Amygdala (tissue), 56 donors: ENCODE measurements around the gene BBS9.
A peak's percentile ranks its signal among the peaks of the same experiment; 100 is the strongest.

Experiments
- DNase-seq, 56 donors: peaks; one replicate each; lab custom pipeline; 2025; lab: John Stamatoyannopoulos, UW

The BBS9 gene

DNA sequence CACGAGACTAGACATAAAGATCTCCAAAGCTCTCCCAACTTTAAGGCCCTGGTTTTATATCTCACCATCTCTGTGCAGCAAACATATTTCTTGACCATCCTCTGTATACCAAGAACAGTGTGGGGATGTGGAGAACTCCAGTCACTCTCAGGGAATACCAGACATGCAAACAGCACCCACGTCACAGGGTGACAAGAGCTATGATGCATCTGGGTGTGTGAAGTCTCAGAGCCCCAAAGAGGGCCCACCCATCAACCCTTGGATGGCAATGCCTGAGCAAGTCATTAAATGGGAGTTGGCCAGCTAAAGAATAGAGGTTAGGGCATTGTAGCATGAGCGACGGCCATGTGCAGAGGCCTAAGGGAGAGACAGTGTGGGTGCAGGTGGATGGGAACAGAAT is 402.5 kb downstream of the BBS9 start:
- DNase-seq, result no peak

DNA sequence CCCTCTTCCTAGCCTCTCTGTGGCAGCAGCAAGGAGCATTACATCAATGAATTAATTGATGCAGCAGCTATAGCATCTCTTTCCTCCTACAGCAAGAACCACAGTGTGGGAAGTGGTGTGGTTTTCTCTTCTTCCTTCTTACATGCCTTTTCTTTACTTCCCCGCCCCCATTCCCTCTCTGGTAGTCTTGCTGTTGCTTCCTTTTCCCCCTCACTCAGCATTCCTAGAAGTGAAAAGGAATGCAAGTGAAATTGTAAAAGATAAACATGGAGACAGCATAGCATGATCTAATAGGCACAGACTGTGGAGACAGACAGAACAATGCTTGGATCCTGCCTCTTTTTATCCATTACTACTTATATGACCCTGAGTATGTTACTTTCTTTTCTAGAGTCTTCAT is 405.5 kb downstream of the BBS9 start:
- no peak for DNase-seq

DNA sequence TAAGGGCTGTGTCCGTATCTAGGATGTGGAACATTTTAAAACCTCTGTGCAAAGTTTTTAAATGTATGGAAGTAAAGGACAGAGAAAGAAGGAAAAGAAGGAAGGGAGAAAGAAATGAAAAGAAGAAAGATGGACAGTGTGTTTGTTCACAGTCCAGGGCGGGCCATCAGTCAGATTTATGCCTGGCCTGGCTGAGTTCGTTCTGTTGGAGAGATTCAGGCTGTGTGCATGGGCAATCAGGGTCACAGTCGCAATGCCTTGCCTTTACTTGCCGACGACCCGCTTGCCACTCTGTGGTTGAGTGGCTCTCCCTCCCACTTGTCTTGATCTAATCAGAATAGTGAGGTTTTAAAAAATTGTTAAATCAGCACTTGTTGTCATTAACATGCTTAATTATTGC is 406.6 kb downstream of the BBS9 start:
- DNase-seq, result no peak

DNA sequence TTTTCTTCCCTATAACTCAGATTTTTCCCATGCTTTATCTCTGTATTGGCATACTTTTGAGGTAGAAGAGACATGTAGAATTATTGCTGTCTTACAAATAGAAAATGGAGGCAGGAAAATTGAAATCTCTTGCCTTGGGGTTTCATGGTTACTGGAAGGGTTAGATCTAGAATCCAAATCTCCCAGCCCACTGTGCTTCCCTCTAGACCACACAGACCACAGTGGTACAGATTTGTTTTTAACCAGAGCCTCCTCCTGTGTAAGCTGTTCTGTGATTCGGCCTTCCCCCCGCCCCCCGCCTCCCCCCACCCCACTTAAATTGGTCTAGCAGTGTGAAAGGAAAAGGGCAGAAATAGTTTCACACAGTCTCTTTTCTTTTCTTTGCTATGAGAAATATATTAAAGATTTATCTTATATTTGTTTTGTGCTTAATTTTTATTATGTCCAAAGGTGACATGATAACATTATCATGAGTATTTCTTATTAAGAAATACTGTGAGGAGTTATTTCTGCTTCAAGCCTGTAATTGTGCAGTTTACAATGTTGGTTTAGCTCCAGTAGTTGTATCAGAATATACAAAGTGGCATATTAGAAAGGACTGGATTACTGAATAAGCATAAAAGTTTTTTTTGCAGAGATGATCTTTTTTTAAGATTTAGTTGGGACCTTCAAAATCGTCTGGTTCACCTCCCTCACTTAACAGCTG is 407.2 kb downstream of the BBS9 start:
- DNase-seq, result no peak

DNA sequence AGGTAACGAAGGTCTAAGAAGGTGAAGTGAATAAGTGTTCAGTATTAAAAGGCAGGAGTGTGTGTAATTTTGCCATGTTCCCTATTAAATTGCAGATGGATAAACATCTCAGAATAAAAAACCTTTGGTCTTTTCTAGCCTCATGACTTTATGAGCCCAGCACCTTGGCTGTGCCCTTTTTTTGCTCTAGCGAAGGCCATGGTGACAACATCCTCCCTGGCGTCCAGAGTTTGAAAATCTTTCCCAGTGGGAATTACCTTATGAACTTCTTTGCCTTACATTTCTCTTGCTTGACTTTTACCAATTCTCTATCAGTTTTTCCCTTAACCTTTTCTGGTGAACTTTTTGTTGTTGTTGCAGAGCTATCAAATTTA is 407.7 kb downstream of the BBS9 start:
- DNase-seq, result no peak

DNA sequence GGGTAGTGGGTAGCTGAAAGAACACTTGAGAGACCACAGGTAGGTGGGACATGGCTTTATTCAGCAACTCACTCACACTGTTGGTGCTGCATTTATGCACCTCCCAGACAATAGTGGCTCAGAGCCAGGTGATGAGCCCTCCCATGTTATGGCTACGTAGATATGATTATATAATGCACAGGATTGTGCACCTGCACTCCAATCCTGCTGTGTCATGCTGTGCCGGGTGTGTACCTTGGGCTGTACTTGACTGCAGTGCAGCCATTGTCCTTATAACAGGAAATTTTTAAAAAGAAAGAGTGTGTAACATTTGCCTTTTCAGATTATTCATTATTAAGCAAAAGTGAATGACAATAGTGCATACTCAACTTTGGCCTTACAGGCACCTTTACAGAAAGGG is 409.8 kb downstream of the BBS9 start:
- no peak for DNase-seq

DNA sequence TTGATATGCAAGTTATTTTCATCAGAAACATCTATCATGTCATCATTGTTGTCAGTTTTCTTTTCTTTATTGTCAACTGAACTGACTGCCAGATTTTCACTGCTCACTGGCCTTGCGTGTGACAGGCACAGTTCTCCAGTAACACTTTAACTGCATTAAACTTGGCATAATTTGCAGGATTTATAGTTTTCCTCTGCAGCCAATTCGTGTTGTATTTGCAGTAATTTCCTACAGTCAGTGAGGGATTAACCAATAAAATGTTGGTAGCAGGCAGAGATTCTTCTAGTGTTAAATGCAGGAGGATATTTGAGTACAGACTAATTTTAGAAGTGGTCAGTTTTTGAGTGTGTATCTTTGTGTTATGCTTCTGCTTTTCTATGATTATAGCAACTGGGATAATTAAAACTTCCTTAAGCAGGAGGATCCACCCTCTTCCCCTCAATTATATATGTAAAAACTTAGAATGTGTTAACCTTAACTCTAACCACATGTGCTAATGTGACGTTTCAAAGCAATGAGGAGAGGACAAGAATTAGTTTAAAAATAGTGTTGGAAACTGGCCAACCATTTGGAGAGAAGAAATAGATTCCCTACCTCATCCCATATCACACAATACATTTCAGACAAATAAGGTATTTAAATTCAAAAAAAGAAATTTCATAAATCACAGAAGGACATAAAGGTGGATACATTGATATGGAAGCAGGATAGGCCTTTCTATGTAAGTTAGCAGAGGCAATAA is 410.5 kb downstream of the BBS9 start:
- no peak for DNase-seq

DNA sequence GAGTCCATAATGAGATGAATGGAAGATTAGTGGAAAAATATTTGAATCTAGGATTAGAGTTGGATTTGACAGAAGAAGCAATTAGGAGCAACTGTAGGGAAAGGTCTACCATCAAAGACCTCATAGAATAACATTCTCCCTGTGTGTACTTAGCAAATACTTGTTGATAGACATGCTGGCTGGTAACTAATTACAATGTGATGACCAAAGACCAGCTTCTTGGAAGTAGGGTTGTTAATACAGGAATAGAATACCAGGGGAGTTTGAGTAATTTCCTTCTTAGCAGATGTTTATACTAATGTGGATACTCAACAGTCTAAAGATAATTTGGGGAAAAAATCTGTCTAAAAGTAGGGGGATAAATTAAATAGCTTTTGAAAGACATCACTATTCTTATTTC is 418.5 kb downstream of the BBS9 start:
- no peak for DNase-seq

DNA sequence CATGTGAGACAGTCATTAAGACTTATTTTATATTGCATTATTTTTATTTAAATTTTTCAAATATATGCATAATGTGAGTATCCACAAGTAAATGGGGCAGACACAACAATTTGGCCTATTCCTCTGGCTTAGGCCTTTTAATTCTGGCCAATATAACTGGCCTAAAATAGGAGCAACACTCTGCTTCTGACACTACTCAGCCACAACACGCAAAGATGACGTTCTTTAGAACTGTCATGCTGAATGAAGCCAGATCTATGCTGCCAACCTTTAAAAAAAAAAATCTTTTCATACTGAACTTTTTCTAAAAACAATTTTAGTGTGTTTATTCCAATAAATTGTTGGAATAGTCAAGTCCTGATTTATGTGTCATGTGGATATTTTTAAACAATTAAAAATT is 421.0 kb downstream of the BBS9 start:
- DNase-seq, result no peak

DNA sequence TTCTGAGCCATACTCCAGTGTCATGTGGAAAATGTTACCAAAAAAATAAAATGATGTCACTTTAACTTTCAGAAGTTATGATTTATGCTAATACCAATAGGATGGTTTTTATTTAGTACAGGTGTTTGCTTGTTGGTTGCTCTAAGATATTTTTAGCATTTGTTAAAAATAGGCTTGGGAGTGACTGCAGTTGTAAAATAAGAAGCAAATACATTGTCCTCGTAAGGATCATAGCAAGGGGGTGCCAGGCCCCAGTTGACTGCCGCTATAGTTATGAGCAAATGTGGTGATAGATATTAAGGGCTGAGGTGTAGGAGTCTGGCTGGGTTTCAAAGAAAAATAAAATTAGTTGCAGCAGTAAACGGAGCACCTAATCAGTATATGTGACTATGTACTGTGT is 421.6 kb downstream of the BBS9 start:
- no peak for DNase-seq

DNA sequence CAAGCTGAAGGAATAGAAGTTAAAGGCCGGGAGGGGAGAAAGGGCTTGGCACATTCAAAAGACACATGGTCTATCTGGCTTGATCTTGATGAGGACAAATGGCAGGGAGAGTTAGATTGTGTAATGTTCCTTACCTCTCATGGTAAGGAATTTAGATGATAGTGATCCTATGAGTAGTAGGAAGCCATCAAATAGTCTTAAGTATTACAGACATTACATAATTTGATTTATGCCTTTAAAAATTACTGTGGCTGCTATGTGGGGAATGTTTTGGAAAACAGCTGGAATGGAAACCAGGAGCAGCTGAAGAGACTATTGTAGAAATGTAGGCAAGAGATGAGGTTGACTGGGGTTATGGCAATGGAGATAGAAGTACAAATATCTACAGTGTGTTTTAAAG is 424.7 kb downstream of the BBS9 start:
- no peak for DNase-seq

DNA sequence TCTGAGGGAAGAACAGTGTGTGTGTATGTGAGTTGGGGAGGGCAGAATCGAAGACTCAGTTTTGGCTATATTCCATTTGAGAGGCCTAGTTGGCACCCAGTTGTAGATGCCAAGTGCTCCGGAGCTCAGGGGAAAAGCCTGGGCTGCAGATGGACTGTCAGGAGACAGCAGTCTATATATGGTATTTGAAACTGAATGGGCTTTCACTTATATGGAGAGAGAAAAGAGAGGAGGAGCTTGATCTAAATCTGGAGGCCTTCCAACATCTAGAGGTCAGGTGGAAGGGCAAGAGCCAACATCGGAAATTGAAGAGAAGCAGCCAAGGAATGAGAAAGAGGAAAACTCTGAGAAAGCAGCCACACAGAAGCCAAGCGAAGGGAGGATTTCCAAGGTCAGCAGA is 425.2 kb downstream of the BBS9 start:
- DNase-seq, result peak in 1 of 56 donors; percentile 0

DNA sequence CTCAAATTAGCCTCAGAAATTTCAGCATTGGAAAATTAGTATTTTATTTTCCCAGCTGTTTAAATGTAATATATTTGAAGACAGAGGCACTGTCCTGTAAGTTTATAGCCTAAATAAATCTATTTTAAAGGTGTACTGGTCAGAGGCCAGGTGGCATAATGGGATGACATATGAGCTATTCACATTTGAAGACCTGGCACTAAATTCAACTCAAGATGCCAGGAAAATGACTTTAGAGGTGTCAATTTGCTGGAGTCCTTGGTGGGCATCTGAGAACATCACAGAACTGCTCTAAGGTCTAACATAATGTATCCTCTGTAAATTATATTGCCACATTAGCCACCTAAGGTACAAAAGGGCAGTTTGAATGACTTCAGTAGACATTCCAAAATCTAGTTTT is 427.1 kb downstream of the BBS9 start:
- DNase-seq, result no peak

DNA sequence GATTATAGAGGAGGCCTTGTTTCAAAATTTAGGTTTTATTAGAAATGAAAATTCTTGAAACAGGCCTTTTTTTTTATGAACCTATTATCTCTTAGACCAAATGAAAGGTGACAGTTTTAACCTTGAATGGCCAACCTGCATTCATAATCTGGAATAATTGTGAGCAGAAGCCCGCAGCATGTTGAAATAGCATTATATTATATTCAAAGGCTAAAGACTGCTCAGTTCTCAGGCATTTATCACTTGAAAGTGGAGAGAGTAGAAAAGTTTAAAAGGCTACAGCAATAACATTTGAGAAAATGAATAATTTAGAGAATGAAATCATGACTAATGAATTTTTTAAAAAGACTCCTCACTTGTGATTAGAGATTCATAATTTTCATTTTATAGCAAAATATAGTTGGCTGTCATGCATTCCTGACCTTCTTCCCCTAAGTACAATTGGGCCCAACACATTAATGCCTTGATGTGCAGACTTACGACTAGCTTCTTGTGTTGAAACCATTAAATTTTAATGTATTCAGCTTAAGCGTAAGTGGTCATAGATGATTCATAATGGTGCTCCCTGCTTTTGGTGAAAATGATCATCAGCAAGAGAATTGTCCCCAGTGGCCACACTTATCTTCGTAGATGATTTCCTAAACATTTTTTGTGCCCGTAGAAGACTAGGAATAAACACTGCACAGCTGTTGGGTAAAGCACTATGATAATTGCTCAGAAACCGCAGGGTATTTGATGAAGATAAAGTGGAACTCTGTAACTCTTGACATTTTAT is 429.4 kb downstream of the BBS9 start:
- DNase-seq, result no peak

DNA sequence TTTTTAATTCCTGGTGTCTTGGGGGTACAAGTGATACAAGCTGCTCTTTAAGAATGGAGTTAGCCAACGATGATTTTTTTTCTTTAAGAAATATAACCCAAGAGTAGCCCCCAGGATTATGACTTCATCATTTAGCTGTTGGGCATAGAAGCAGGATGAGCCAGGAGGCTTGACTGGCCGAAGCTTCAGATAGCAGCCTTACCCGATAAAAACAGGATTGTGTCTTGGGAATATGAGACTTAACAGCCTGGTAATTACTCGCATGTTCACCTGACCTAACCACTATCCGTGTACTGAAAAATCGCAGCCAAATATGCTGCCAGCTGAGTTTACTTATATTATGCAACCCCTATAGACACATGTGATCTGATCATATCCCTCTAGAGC is 430.0 kb downstream of the BBS9 start:
- no peak for DNase-seq

DNA sequence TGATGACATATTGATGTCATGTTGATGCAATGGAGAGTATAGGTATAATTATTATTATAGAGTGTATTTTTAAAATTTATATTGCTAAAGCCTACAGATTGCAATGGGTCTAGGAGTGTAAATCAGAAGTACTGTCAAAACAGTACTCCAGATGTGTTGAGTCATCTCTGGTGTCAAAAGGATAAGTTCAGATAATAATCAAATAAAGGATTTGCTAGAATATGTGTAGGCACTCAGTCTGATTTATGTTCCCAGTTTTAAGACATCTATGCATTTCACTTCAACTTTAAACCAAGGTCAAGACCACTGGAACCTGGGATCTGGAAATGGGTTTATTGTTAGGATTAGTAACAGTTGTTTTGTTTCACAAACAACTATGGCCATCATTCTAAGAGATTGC is 433.6 kb downstream of the BBS9 start:
- no peak for DNase-seq

DNA sequence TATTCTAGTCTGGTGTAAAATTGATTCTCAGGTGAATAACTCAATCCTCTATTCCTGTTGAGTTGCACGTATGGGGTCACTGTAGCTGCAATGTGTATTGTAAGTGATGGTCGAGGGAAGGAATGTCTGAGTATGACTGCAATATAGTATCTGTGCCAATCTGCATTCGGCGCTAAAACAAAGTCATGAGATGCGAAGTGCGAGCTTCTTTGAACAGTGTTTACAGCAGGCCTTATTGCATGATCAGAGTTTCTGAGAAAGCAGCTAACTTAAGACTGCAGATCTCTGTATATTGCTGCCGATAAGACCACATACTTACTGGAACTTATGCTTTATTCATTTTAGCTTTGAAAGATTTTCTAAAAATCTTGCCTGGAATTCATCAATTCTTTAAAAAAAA is 434.3 kb downstream of the BBS9 start:
- no peak for DNase-seq

DNA sequence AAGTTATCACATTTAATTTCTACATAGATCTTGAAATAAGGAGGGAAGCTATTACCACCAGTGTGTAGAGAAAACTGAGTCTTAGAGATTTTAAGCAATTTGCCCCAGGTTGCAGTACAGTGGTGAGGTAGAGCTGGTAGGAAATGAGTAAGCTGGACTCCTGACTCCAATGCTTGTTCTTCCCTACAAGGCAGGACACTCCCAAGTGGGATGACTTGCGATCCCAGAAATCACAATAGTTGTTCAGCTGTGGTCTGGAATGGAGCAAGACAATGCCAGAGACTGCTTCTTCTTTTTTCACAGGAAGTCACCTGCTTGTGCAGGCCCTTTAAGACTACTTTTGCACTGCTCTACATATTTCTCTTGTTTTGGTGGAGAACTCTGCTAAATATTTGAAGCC is 448.8 kb downstream of the BBS9 start:
- no peak for DNase-seq

DNA sequence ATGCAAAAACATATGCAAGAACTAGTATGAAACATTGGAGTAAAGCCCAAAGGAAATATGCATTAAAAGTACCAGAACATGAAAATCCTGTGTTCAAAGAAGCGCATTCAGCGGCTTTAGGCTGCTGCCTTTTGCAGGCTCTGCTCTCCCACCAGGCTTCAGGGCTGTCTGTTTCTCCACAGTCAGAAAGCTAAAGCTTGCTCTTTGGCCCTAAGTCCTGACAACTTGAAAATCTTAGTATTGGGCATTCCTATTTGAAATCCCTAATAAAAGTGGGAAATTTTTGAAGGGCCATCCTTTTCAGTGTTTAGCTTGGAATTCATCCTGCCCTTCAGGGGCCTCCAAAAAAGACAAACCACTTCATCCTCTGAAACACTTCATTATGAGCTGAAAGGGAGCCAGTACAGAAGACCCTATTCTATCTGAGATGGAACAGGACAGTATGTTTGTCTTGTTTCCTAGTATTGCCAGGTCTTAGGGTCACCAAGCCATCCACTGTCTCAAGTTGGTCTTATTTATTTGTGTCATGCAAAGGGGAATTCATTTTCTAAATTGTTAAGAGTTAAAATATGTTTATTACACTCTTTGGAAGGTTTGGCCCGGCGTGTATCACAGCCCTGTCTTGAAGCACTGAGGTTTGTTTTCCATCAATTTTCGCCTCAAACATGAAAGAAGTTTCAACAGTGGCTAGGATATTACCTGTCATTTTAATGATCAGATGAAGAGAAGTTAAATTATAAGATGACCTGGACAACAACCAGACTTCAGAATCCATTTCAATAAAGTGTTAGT is 449.7 kb downstream of the BBS9 start:
- DNase-seq, result no peak

DNA sequence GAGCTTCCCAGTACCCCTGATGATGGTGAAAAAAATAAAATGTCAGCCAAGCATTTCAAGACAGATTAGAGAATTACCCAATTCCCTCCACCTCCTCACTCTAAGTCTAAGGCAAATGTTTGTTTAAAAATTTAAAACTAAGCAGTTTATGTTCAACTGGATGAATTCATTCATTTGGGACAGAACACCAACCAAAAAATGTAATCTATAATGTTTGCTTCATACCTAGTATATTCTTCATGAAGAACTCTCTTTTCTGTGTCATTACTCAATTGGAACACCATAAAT is 450.3 kb downstream of the BBS9 start:
- DNase-seq, result no peak

DNA sequence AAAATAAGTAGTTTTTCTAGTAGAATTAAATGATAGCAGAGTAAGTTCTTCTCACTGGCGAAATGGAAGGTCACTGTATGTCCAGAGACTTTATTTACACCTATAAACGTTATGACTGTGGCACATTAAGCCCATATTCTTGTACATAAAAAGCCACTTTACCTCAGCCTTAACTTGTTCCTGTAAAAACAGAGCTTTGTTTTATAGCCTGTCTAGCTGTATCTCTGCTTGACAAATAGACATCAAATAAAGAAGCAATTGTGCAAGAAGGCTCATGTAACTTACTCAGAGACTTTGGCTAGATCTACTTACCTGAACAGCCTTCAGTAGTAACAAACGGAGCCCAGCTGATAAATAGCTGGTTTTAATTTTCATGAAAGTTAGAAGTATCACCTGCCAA is 451.9 kb downstream of the BBS9 start:
- DNase-seq, result no peak
